HL-60/S4 (cell line): ENCODE results near the gene NCOR1.
"Not testable (repeated sequence)": the region's sequence is repeated elsewhere in the genome, so short reads cannot be mapped to it uniquely, and the experiment has no call there.

Experiments used
- in situ Hi-C: fragments of 300-500 bp; cut with MboI; formaldehyde crosslinking; loops from 2 replicates; pipeline ENCODE4 v1.14.3; 2022; ENCODE audit warnings: low sequenced_read_pairs

NCOR1 gene

DNA sequence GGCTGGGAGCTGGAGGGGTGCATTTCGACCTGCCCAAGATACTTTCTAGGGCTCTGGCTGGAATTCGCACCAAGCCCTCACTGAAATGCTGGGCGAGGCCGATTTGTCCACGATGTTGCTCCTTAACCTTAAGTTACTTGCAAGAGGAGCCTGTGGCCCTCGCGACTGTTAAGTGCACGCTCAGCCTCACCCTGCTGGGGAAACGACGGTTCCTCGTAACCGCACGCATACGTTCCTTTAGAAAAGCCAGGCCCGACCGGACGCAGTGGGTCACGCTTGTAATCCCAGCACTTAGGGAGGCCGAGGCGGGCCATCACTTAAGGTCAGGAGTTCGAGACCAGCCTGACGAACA lies 607 bp upstream of the NCOR1 start:
- in situ Hi-C loops, result no loop called here

DNA sequence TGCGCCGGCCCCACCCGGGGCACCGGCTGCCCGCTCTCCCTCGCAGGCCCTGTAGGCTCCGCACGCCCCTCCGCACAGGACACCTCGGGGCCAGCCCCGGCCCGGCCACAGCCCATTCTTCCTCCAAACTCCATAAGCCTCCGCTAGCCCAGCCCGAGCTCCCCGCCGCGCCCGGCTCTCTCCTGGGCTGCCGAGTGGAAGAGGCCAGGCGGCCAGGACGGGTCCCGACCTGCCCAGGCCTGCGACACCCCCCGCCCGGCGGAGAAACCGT lies 397 bp downstream of the NCOR1 start:
- in situ Hi-C loops, result no loop called here

DNA sequence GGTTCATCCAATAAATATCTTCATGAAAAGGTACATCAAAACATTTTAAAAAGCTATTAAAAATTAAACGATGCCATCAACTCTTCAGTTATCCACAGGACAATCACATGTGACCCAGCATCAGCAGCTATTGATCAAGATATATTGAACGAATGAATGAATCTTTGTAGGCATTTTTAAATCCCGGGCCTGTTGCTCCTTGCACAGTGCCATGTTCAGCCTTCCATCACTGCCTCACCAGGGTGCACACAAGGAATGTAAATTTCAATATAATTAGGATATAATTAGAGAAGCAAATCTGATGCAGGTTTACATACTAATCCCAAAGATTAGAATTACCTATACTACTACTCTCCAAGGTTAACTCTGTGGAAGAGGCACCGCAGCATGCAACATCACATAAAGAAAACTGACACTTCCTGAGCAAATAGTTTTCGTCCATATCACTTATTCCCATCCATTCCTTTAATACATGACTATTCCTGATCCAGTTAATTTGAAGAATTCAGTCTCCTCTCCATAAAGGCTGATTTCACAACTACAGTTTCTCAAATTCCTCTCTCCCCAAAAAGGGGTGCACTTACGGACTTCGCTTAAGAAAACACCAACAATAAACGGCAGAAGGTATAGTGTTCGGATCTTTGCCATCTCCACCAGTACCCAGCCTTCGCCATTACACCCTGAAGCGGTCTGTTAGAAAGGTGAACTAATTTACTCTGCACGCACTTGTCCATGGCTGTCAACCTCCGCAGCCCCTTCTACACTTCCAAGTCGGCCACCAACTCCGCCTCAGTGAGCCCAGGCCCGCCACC lies 938 bp downstream of the NCOR1 start:
- in situ Hi-C loops, result no loop called here

DNA sequence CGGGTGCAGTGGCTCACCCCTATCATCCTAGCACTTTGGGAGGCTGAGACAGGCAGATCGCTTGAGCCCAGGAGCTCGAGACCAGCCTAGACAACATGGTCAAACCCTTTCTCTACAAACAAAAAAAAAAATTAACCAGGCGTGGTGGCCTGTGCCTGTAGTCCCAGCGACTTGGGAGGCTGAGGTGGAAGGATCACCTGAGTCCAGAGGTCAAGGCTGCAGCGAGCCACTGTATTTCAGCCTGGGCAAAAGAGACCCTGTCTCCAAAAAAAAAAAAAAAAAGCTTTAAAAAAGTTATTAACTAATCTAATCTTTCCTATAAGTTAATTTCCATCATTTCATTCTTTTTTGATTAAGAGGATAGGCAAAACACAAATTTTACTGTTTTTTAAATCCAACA lies 2.5 kb downstream of the NCOR1 start:
- in situ Hi-C loops, result no loop called here

DNA sequence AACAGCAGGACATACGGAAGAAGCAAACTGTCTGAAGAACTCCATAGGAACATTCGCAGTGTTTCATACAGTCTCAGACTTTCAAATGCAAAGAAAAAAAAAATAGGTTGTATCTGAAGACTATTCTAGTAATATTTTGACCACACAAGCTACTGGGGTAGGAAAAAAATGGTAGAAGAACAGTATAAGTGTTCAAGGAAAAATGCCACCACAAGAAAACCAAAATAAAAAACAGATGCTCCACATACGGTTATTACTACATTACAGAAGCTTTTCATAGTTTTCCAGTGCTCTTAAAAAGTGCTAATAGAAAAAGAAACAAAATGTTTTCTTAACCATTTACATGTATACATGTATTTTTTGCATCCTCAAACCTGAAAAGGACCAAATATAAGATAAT lies 3.7 kb downstream of the NCOR1 start:
- in situ Hi-C loops, result no loop called here

DNA sequence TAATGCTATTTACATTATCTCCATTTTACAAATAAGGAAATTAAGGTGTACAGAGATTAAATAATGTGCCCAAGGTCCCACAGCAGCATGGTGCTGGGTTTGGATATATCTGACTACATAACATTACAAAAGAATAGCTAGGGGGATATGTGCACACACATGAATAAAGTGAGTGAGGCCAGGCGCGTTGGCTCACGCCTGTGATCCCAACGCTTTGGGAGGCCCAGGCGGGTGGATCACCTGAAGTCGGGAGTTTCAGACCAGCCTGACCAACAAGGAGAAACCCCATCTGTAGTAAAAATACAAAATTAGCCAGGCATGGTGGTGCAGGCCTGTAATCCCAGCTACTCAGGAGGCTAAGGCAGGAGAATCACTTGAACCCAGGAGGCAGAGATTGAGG lies 10.6 kb downstream of the NCOR1 start:
- in situ Hi-C loops, result not testable (repeated sequence)

DNA sequence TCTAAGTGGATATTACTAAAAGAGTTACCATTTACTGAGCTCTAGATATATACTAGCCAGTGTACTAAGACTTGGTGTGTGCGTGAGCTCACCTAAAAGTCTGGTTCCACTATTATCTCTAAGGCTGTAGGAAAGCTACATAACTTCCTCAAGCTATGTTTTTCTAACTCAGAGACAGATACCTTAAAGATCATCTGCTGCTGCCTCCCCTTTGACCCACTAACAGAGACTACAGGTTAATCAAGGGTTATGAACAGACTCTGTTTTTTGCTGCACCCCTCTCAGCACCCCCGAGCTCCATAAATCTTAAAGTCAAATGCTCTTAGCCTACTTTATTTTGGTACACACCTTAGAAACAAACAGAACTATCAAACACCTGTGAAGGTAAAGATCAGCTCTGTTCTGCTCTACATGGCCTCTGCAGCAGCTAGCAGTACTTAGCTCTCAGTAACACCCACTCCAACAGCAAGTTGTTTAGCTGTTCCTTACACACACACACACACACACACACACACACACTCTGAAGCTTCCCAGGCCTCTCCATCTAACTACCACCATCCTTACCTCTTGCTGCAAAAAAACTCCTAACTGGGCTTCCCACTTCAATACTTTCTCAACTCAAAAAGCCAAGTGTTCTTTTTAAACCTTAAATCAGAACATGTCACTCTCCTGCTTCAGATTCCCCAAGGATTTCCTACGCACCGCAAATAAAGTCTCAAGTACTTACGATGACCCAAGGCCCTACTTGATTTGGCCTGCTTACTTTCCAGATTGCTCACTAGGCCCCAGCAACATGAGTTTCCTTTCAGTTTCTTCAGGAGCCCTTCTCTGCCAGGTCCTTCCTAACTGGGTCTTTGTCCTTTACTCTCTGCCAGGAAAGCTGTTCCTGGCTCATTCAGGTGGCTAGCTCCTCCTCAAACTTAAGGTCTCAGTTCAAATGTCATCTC lies 12.5 kb downstream of the NCOR1 start:
- in situ Hi-C loops, result not testable (repeated sequence)

DNA sequence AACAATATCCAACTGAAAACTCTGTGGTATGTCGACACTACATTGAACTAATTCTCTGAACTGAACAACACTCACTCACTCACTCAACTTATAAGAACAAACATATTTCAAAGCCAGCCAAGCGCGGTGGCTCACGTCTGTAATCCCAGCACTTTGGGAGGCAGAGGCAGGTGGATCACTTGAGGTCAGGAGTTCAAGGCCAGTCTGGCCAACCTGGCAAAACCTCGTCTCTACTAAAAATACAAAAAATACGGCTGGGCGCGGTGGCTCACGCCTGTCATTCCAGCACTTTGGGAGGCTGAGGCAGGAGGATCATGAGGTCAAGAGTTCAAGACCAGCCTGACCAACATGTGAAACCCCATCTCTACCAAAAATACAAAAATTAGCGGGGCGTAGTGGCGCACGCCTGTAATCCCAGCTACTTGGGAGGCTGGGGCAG lies 13.6 kb downstream of the NCOR1 start:
- in situ Hi-C loops, result not testable (repeated sequence)

DNA sequence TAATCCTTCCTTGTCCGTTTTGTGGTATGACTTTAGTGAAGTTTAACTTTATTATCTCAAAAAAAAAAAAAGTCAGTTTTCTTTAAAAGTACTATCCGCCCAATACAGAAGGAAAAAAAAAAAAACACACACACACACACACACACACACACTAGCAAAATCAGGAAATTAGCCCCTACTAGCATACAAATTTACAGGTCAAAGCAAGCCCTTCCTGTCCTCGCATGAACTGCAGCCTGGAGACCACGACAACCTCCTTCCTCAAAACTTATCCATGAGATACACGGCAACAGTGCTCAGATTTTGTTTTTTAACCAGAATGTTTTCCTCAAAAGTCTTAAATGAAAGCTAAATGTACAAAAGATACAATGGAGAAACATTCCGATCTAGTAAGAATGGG lies 16.2 kb downstream of the NCOR1 start:
- in situ Hi-C loops, result no loop called here

DNA sequence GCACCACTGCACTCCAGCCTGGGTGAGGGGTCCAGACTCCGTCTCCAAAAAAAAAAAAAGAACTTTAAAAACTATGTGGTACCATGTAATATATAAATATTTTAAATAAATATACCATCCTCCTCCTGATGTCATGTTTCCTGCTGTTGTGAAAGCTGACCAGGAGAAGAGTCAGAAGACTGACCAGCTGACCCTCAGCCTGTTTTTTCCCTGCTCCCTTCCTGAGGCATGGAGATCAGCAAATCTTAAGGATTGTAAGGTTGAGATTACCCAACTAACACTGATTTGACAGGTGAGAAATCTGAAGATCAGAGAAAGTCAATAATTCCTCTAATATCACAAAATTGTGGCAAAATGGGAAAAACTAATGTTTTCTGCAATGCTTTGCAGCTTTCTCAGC lies 18.1 kb downstream of the NCOR1 start:
- in situ Hi-C loops, result no loop called here

DNA sequence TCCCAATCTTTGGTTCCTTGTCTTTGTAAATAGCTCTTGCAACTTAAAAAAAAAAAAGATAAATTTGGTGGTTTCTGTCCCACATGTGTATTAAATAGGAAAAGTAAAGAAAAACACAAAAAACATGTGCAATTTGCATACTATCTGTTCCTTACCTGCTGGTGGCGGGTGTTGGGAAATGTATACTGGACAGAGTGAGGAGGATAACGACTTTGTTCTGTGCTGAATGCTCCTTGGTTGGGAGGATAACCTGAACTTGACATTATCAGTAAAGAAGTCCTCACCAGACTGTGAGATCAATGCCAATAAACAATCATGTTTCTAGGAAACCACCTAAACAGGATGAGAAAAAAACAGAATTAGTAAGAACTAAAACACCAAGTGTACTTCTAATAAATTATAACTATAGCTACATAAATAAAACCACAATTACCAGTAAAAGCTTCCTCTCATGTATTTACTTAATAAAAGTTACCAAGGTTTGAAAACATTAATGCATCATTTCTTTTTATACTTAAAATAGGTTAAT lies 21.0 kb downstream of the NCOR1 start:
- in situ Hi-C loops, result not testable (repeated sequence)

DNA sequence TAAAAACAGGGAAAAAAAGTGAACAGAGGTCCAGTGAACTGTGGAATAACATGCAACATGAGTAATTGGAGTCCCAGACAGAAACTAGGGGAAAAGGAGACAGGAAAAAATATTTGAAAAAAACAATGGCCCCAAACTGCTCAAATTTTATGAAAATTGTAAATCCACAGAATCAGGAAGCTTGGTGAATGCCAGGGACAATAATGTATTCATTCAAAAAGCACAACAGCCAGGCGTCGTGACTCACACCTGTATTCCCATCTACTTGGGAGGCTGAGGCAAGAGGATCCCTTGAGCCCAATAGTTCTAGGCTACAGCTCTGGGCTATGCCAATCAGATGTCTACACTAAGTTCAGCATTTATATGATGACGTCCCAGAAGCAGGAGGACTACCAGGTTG lies 23.7 kb downstream of the NCOR1 start:
- in situ Hi-C loops, result no loop called here

DNA sequence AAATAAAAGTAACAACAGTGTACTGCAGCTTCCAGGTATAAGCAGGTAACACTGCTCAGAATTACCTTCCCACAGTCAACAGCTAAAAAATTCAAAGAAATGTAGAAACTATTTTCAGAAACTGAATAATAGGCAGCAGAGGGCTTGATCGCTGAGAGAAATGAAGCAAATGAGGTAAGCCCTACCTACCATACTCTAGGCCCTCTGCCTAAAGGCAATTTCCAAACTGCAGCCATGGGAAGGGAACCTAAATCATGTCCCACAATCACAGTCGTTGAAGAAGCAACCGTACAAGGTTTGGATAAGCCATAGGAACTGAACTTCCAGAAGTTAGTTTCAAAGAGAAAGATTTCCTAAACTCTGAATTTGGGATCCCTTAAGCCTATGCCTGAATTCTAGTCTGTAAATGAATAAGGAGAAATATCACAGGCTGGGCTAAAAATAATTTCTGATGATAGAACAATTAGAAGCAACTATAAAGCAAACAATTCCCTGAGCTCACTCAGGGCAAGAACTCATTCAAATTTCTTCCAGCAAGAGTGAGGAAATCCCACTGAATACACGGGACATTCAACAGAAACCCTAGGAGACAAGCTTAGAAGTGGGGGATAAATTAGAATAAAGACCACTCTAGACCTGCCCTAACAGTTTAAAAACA lies 24.5 kb downstream of the NCOR1 start:
- in situ Hi-C loops, result no loop called here

DNA sequence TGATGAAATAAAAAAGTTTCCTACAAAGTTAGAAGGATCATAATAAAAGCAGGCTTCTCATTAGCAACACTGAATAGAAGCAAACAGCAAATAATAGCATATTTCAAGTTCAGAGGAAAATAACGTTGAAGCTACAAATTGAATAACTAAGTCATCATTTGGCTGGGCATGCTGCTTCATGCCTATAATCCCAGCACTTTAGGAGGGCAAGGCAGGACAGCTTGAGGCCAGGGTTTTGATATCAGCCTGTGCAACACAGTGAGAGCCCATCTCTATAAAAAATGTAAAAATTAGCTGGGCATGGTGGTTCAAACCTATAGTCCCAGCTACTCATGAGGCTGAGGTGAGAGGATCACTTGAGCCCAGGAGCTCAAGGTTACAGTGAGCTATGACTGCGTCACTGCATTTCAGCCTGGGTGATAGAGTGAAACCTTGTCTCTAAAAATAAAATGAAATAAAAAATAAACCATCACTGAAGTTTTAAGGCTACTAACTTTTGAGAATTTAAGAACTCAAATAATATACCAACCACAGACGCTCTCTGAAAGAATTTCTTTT lies 25.5 kb downstream of the NCOR1 start:
- in situ Hi-C loops, result no loop called here

DNA sequence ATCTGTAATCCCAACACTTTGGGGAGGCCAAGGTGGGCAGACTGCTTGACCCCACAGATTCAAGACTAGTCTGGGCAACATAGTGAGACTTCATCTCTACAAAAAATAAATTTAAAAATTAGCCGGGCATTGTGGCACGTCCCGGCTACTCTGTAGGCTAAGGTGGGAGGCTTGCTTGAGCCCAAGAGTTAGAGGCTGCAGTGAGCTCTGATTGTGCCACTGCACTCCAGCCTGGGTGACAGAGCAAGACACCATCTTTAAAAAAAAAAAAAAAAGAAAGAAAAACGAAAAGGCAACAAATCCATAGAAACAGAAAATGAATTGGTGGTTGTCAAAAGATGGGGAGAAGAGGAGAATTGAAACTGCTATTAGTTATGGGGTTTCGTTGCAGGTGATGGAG lies 27.7 kb downstream of the NCOR1 start:
- in situ Hi-C loops, result no loop called here

DNA sequence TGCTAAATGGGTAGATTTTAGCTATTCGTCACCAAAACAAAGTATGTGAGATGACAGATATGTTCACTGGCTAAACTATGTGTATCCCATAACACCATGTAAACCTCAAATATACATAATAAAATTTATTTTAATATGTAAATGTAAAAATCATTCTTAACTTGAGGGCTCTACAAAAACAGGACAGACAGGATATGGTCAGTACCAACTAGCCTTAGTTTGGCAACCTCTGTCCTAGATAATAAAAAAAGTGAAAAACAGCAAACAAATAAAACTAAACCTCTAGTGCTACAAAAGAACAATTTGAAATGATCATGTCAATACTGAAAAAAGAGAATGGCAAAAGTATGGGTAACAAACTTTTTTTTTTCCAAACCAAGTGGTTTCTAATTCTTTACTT lies 33.8 kb downstream of the NCOR1 start:
- in situ Hi-C loops, result no loop called here

DNA sequence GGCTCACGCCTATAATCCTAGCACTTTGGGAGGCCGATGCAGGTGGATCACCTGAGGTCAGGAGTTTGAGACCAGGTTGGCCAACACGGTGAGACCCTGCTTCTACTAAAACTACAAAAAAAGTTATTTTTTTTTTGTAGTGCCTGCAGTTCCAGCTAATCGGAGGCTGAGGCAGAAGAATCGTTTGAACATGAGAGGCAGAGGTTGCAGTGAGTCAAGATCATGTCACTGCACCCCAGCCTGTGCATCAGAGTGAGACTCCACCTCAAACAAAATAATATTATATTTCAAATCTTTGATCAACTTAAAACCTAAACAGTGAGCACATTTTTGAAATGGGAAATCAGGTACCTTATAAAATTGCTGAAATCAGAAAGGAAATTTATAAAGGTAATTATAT lies 36.5 kb downstream of the NCOR1 start:
- in situ Hi-C loops, result no loop called here

DNA sequence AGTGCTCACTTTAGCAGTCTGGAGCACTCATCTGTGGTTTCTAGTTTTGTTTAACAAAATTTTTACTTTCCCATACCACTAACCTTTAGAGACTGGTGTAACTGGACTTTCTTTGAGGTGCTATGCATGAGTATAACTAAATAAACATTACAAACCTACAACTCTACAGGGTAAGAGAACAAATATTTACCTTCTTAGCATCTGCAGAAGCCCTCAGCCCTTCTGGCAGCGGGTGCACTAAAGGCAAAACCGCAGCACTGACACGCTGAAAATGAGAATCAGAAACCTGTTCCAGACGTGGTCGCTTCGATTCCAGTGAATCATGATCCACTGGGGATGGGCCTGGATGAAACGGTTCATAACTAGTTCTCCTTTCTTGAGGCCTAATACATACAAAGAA lies 43.7 kb downstream of the NCOR1 start:
- in situ Hi-C loops, result no loop called here

DNA sequence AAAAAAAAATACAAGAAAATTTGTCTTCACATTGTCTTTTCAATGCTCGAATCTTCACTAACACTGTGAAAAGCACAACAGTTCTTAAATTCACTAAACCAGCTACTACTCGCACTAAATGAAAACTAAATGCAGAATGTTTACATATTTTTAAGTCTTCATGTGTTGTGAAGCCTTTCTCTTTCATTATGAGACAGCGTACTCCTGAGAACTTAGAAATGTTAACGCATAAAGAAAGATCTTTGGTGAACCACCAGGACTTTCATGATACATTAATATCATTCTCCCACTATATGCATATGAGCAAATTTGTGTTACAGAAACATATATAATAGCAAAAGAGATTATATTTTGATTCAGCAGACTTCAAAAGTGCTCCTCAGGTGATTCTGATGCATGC lies 48.6 kb downstream of the NCOR1 start:
- in situ Hi-C loops, result not testable (repeated sequence)

DNA sequence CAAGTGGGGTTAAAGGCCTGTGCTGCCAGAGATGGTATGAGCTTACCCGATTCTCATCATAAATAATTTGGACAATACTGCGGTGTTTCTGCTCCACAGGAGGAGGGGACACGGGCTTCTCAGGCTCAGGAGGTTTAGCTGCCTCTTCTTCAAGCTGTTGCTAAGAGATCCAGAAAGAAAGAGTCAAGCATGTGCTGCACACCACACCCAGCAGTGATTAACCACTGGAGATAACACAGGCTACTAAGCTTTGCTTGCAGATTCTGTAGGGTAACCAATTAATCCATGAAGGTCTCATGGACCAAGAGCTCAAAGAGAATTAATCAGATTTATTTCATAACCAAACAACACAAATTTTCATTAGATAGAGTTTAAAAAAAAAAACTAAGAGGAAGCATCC lies 56.6 kb downstream of the NCOR1 start:
- in situ Hi-C loops, result no loop called here

DNA sequence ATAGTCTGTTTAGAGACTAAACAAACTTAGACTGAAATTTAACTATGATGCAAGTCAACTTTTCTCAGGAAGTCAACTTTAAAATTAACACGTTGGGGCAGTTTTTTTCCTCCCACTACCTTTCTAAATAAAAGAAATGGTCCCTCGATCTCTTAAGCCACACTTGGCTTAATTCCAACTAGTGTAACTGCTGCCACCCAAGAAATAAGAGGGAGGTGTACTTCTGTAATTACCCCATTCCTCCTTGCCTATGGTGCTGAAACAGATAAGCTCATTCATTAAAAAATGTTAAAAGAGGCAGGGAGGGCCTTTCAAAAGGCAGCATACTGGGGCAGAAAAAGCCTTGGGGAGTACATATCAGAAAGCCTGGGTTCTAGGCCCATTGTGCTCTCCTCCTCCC lies 59.8 kb downstream of the NCOR1 start:
- in situ Hi-C loops, result no loop called here
